GM12892 (cell line): ENCODE measurements around the gene MAST3.
"Not testable (repeated sequence)": the region's sequence is repeated elsewhere in the genome, so short reads cannot be mapped to it uniquely, and the experiment has no call there.

Experiments
- POLR2A ChIP-seq: IDR thresholded peaks from 2 replicates; pipeline ENCODE4 v1.6.1; 2011; ENCODE audit warnings: low read depth, low read length, control low read depth
- POLR2AphosphoS5 ChIP-seq: IDR thresholded peaks from 2 replicates; pipeline ENCODE4 v1.6.1; 2011; ENCODE audit warnings: low read depth, low read length, control low read depth
- TAF1 ChIP-seq: IDR thresholded peaks from 2 replicates; pipeline ENCODE4 v1.6.1; 2011; ENCODE audit warnings: low read depth, mild to moderate bottlenecking, control low read depth, low read length, borderline replicate concordance

DNA sequence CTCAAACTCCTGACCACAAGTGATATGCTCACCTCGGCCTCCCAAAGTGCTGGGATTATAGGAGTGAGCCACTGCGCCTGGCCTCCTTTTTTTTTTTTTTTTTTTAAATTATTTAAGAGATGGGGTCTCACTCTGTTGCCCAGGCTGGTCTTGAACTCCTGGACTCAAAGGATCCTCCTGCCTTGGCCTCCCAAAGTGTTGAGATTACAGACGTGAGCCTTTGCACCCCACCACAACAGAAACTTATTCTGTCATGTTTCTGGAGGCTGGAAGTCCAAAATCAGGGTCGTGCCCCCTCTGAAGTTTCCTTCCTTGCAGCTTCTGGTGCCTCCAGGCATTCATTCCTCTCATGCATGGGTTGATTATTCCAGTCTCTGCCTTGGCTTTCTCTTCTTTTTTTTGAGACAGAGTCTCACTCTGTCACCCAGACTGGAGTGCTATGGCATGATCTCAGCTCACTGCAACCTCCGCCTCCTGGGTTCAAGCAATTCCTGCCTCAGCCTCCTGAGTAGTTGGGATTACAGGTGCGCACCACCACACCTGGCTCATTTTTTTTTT is 61.6 kb downstream of the MAST3 start:
- not testable (repeated sequence) for TF ChIP-seq POLR2AphosphoS5, POLR2A, TAF1
